Measurements from ENCODE around the gene ERMAP. TPM values are rescaled to one million over a fixed set of nuclear protein-coding genes. Genes with fewer than 3 reads are reported as not detected.

ERMAP gene
- 1 to 10 TPM; 2.5 to 4.0 TPM for total RNA-seq

GRCh38 chr1:42816585-42817439, at the start of gene ERMAP, which contains the start of gene SVBP:
TSS of gene ERMAP (plus strand) at chr1:42817122. CDS start at chr1:42830449, 13,327 bp downstream.
TSS of gene SVBP (minus strand) at chr1:42817397. CDS start at chr1:42816544, 853 bp downstream.
- H3K27ac Mint-ChIP-seq = peak within 1 kb of the TSS; percentile 62 to 82
- DNase-seq (ENCODE audit: low spot score) (peak; percentile 94), ATAC-seq (peak; percentile 96)
- H3K9me3 Mint-ChIP-seq = no peaks in the 10 kb centered on the region
- peaks cover 18 to 26% of the 10 kb centered on the region in 2 donors for H3K4me1 Mint-ChIP-seq (ENCODE audit: low read depth in 2 of 2)
- H3K36me3 Mint-ChIP-seq = no peaks in the 10 kb centered on the region
- peak within 1 kb of the TSS; percentile 77 for H3K4me3 Mint-ChIP-seq
- no peaks in the 10 kb centered on the region for H3K27me3 Mint-ChIP-seq

GRCh38 chr1:42767510-42768000, 49.4 kb upstream of the ERMAP start:
- H3K4me3 Mint-ChIP-seq = no peak overlapping the region
- peaks cover 6% of the 10 kb centered on the region for H3K36me3 Mint-ChIP-seq
- DNase-seq (ENCODE audit: low spot score) (no peak), ATAC-seq (peak in 1 of 2 donors; percentile 2)
- H3K27ac Mint-ChIP-seq = peak overlapping the region in 1 of 2 donors; percentile 87
- peaks cover 19 to 26% of the 10 kb centered on the region in 2 donors for H3K4me1 Mint-ChIP-seq (ENCODE audit: low read depth in 2 of 2)
- H3K27me3 Mint-ChIP-seq = no peaks in the 10 kb centered on the region
- no peaks in the 10 kb centered on the region for H3K9me3 Mint-ChIP-seq

- H3K4me3 Mint-ChIP-seq = no peak overlapping the region
- no peaks in the 10 kb centered on the region for H3K9me3 Mint-ChIP-seq
- H3K36me3 Mint-ChIP-seq = peaks cover 6% of the 10 kb centered on the region
- H3K27me3 Mint-ChIP-seq = no peaks in the 10 kb centered on the region
- H3K4me1 Mint-ChIP-seq (ENCODE audit: low read depth in 2 of 2) = peaks cover 23 to 30% of the 10 kb centered on the region in 2 donors
- peak overlapping the region in 1 of 2 donors; percentile 87 for H3K27ac Mint-ChIP-seq
- DNase-seq (ENCODE audit: low spot score) (no peak), ATAC-seq (no peak)
Observed at GRCh38 chr1:42768172-42768571, 48.8 kb upstream of the ERMAP start.

GRCh38 chr1:42769811-42770210, 47.1 kb upstream of the ERMAP start:
- H3K4me3 Mint-ChIP-seq = no peak overlapping the region

GRCh38 chr1:42773420-42773819, 43.5 kb upstream of the ERMAP start:
- ATAC-seq (no peak), DNase-seq (ENCODE audit: low spot score) (no peak)
- Mint-ChIP-seq H3K4me1 (ENCODE audit: low read depth in 2 of 2) (peaks cover 20 to 26% of the 10 kb centered on the region in 2 donors), H3K36me3 (peaks cover 18% of the 10 kb centered on the region), H3K27me3 (no peaks in the 10 kb centered on the region), H3K27ac (peak overlapping the region in 1 of 2 donors; percentile 7), H3K9me3 (no peaks in the 10 kb centered on the region), H3K4me3 (no peak overlapping the region)

More at GRCh38 chr1:42769811-42770210, 47.1 kb upstream of the ERMAP start:
- DNase-seq (ENCODE audit: low spot score) (no peak), ATAC-seq (no peak)
- Mint-ChIP-seq H3K36me3 (peaks cover 6% of the 10 kb centered on the region), H3K27ac (no peak overlapping the region), H3K4me1 (ENCODE audit: low read depth in 2 of 2) (peaks cover 23 to 32% of the 10 kb centered on the region in 2 donors), H3K27me3 (no peaks in the 10 kb centered on the region), H3K9me3 (no peaks in the 10 kb centered on the region)

GRCh38 chr1:42774928-42775526, 41.9 kb upstream of the ERMAP start:
- Mint-ChIP-seq H3K4me1 (ENCODE audit: low read depth in 2 of 2) (peaks cover 20 to 28% of the 10 kb centered on the region in 2 donors), H3K36me3 (peaks cover 18% of the 10 kb centered on the region), H3K27me3 (no peaks in the 10 kb centered on the region), H3K27ac (no peak overlapping the region), H3K4me3 (no peak overlapping the region), H3K9me3 (no peaks in the 10 kb centered on the region)
- DNase-seq (ENCODE audit: low spot score) (no peak), ATAC-seq (no peak)

GRCh38 chr1:42776502-42776901, 40.4 kb upstream of the ERMAP start:
- no peaks in the 10 kb centered on the region for H3K27me3 Mint-ChIP-seq
- DNase-seq (ENCODE audit: low spot score) (no peak), ATAC-seq (no peak)
- peaks cover 19% of the 10 kb centered on the region for H3K36me3 Mint-ChIP-seq
- H3K4me3 Mint-ChIP-seq = no peak overlapping the region
- no peaks in the 10 kb centered on the region for H3K9me3 Mint-ChIP-seq
- no peak overlapping the region for H3K27ac Mint-ChIP-seq
- peaks cover 17% of the 10 kb centered on the region in 2 donors for H3K4me1 Mint-ChIP-seq (ENCODE audit: low read depth in 2 of 2)

GRCh38 chr1:42777852-42778251, 39.1 kb upstream of the ERMAP start:
- Mint-ChIP-seq H3K4me3 (no peak overlapping the region), H3K36me3 (peaks cover 24% of the 10 kb centered on the region), H3K9me3 (no peaks in the 10 kb centered on the region), H3K27me3 (no peaks in the 10 kb centered on the region), H3K27ac (no peak overlapping the region), H3K4me1 (ENCODE audit: low read depth in 2 of 2) (peaks cover 10 to 12% of the 10 kb centered on the region in 2 donors)
- DNase-seq (ENCODE audit: low spot score) (no peak), ATAC-seq (no peak)

- Mint-ChIP-seq H3K36me3 (peaks cover 24% of the 10 kb centered on the region), H3K27me3 (no peaks in the 10 kb centered on the region), H3K4me1 (ENCODE audit: low read depth in 2 of 2) (peaks cover 5 to 11% of the 10 kb centered on the region in 2 donors), H3K9me3 (no peaks in the 10 kb centered on the region), H3K27ac (no peak overlapping the region), H3K4me3 (no peak overlapping the region)
- no peak for ATAC-seq
- DNase-seq (ENCODE audit: low spot score) = no peak
Observed at GRCh38 chr1:42779725-42780124, 37.2 kb upstream of the ERMAP start.

- H3K27me3 Mint-ChIP-seq = no peaks in the 10 kb centered on the region
- peaks cover 24% of the 10 kb centered on the region for H3K36me3 Mint-ChIP-seq
- H3K4me3 Mint-ChIP-seq = no peak overlapping the region
- no peaks in the 10 kb centered on the region for H3K9me3 Mint-ChIP-seq
- no peak overlapping the region for H3K27ac Mint-ChIP-seq
- DNase-seq (ENCODE audit: low spot score) (no peak), ATAC-seq (no peak)
- peaks cover 5 to 12% of the 10 kb centered on the region in 2 donors for H3K4me1 Mint-ChIP-seq (ENCODE audit: low read depth in 2 of 2)
Observed at GRCh38 chr1:42780176-42780575, 36.7 kb upstream of the ERMAP start.

GRCh38 chr1:42783092-42783491, 33.8 kb upstream of the ERMAP start:
- Mint-ChIP-seq H3K4me3 (no peak overlapping the region), H3K36me3 (peaks cover 16% of the 10 kb centered on the region), H3K9me3 (no peaks in the 10 kb centered on the region), H3K27me3 (no peaks in the 10 kb centered on the region), H3K27ac (no peak overlapping the region), H3K4me1 (ENCODE audit: low read depth in 2 of 2) (peaks cover 14 to 22% of the 10 kb centered on the region in 2 donors)
- DNase-seq (ENCODE audit: low spot score) (no peak), ATAC-seq (no peak)

- Mint-ChIP-seq H3K4me3 (no peak overlapping the region), H3K27ac (no peak overlapping the region)
- ATAC-seq = no peak
Observed at GRCh38 chr1:42784547-42784945, 32.4 kb upstream of the ERMAP start.

GRCh38 chr1:42784946-42785693, 31.8 kb upstream of the ERMAP start, which contains the start of gene TMEM269:
TSS of gene TMEM269 (plus strand) at chr1:42784991. CDS start at chr1:42789894, 4,903 bp downstream.
- H3K4me1 Mint-ChIP-seq (ENCODE audit: low read depth in 2 of 2) = peaks cover 9 to 14% of the 10 kb centered on the region in 2 donors
- peaks cover 12% of the 10 kb centered on the region for H3K36me3 Mint-ChIP-seq
- H3K4me3 Mint-ChIP-seq = peak within 1 kb of the TSS; percentile 74
- peak within 1 kb of the TSS in 1 of 2 donors; percentile 52 for H3K27ac Mint-ChIP-seq
- ATAC-seq (peak; percentile 72 to 75), DNase-seq (ENCODE audit: low spot score) (no peak)
- no peaks in the 10 kb centered on the region for H3K9me3 Mint-ChIP-seq
- no peaks in the 10 kb centered on the region for H3K27me3 Mint-ChIP-seq

More at GRCh38 chr1:42784547-42784945, 32.4 kb upstream of the ERMAP start:
- Mint-ChIP-seq H3K36me3 (peaks cover 12% of the 10 kb centered on the region), H3K4me1 (ENCODE audit: low read depth in 2 of 2) (peaks cover 9 to 17% of the 10 kb centered on the region in 2 donors), H3K27me3 (no peaks in the 10 kb centered on the region), H3K9me3 (no peaks in the 10 kb centered on the region)
- no peak for DNase-seq (ENCODE audit: low spot score)

Data from natural killer cell treated with Interleukin-12 subunit alpha and Interleukin-12 subunit beta and Interleukin-15 and Interleukin-18, amount 100 ng/mL, for 72 hours (primary cell).